Coronary artery (tissue), 2 donors: ENCODE measurements around the gene DHX15.

Experiments
- DNase-seq: peaks from one replicate; pipeline ENCODE4 v3.0.0-alpha.2; 2017; ENCODE audit warnings: low spot score
- H3K27ac ChIP-seq, 2 donors: fragments of 200-600 bp; sonication (generic); one replicate each; pipeline ENCODE4 v1.5.1; 2016 to 2019
- H3K4me3 ChIP-seq: fragments of 200-600 bp; sonication (generic); 2 replicates; pipeline ENCODE4 v1.5.1; 2016; ENCODE audit warnings: mild to moderate bottlenecking, moderate library complexity
- CTCF ChIP-seq: fragments of 200-600 bp; sonication (generic); IDR thresholded peaks from one replicate; pipeline ENCODE4 v1.5.1; 2019; ENCODE audit warnings: antibody characterized with exemption

Gene DHX15

GRCh38 chr4:24601121-24601520 is 16.8 kb upstream of the DHX15 start:
- no peak for TF ChIP-seq CTCF
- Histone ChIP-seq H3K4me3 (no peak overlapping the region), H3K27ac (no peak overlapping the region)
- no peak for DNase-seq

GRCh38 chr4:24599275-24599674 is 14.9 kb upstream of the DHX15 start:
- Histone ChIP-seq H3K27ac (no peak overlapping the region), H3K4me3 (no peak overlapping the region)
- DNase-seq: no peak
- TF ChIP-seq CTCF: no peak

GRCh38 chr4:24598025-24598424 is 13.7 kb upstream of the DHX15 start:
- no peak overlapping the region for H3K4me3 ChIP-seq
- H3K27ac ChIP-seq: no peak overlapping the region
- no peak for TF ChIP-seq CTCF
- no peak for DNase-seq

GRCh38 chr4:24595659-24596058 is 11.3 kb upstream of the DHX15 start:
- Histone ChIP-seq H3K27ac (no peak overlapping the region), H3K4me3 (no peak overlapping the region)
- TF ChIP-seq CTCF: no peak
- DNase-seq: no peak

- no peak for TF ChIP-seq CTCF
- DNase-seq: no peak
- Histone ChIP-seq H3K4me3 (no peak overlapping the region), H3K27ac (no peak overlapping the region)
Observed at GRCh38 chr4:24594887-24595286, 10.5 kb upstream of the DHX15 start.

- Histone ChIP-seq H3K4me3 (no peak overlapping the region), H3K27ac (no peak overlapping the region)
- DNase-seq: no peak
- no peak for TF ChIP-seq CTCF
Observed at GRCh38 chr4:24589448-24589847, 5.1 kb upstream of the DHX15 start.

- DNase-seq: no peak
- H3K4me3 ChIP-seq: no peak overlapping the region
- TF ChIP-seq CTCF: no peak
- no peak overlapping the region for H3K27ac ChIP-seq
Observed at GRCh38 chr4:24588216-24588954, 4.0 kb upstream of the DHX15 start.
